Ammon's horn (tissue), 1 donor: ENCODE data around the gene TRDN.
A peak's percentile ranks its signal among the peaks of the same experiment; 100 is the strongest.
"Not testable (repeated sequence)": the region's sequence is repeated elsewhere in the genome, so short reads cannot be mapped to it uniquely, and the experiment has no call there.

ENCODE experiments used
- DNase-seq: peaks from one replicate; pipeline ENCODE4 v3.0.0-alpha.2; 2016; ENCODE audit warnings: low spot score

Gene TRDN

DNA sequence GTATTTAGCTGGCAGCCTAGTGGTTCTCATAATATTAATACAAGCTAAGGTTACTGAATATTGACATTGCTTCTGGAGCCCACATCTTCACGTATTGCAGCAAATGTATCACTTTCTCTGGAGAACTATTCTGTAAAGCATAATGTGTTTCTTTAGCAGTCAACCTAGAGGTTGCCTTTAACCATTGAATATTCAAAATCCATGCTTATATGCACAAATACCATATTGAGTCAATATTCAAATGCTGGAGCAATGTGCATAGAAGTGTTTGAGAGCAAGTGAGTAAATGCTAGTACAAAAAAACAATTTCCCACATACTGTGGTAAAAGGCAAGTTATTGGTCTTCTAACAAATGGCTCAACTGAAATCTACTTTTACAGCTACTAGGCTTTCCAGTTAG, 231.8 kb downstream of the TRDN start:
- no peak for DNase-seq

DNA sequence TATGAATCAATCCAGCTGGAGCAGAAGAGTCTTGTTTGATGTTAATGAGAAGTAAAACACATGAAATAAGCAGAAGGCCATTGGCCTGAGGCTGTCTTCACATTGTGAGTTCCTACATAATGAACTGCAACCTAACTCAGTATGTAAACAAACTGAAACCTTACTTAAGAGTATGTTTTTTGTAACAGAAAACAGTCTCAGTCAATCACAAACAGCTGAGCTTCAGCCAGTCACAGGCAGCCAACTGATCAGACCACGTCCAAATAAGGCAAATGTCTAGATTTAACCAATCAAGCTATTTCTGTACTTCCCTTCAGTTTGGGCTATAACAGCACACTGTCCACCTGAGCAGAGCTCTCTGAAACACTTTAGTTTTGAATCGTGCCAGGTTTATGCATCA, 234.7 kb downstream of the TRDN start:
- DNase-seq = no peak

DNA sequence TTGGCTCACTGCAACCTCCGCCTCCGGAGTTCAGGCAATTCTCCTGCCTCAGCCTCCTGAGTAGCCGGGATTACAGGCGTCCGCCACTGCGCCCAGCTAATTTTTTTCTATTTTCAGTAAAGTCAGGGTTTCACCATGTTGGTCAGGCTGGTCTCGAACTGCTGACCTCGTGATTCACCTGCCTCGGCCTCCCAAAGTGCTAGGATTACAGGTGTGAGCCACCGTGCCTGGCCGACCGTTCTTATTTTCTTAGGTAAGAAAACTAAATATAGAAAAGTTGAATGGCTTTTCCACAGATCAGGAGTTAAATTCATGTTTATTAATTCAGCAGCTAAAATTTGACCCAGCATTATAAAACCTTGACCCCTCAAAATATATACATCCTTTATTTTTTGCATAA, 238.7 kb downstream of the TRDN start:
- DNase-seq = no peak

DNA sequence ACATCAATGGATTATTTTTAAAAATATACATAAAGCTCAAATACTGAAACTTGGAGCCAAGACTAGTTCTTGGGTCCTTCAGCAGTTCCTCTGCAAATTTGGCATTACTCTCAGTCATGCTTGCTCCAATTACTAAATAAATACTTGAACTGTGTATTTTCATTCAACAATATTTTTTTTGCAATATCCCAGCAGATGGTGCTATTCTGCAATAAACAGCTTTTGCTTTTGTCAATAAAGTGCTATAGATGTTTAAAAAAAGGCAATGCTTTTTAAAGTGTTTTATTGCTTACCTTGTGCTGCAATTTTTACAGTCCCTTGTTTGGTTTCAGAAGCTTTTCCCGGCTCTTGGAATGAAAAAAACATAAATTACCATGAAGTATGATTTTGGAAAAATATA, 243.4 kb downstream of the TRDN start:
- peak; percentile 8 for DNase-seq

DNA sequence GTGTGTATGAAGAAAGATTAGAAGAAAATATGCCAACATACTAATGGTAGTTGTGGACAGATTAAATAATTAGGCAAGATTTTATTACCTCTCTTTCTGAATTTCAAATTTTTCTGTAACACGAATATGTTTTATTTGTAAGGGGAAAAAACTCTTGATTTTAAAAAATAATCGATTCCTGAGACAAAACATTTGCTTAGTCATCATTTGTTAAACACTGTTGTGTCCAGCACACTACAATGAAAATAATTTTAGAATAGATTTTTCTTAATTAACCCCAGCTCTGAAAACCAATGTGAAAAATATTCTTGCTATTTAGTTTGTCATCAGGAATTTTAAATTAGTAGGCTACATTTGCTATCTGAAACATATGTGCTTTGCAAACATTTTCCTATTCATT, 253.0 kb downstream of the TRDN start:
- DNase-seq = no peak

DNA sequence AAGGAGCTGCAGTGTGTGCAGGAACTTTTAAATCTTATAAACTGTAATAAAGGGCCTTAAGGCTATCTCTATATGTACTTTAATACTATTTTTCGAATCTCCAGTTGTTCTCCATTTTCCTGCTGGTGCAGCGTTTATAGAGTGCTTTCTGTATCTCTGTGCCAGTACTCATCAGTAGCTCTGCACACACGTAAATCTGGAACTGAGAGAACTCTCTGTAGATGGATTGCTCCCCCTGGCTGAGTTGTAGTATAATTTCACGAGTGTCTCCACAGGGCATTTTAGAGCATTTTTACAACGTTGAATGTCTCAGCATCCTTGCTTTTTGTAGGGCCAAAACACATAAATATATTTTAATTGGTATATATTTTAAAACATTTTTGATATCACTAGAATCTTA, 256.5 kb downstream of the TRDN start:
- peak; percentile 77 for DNase-seq

DNA sequence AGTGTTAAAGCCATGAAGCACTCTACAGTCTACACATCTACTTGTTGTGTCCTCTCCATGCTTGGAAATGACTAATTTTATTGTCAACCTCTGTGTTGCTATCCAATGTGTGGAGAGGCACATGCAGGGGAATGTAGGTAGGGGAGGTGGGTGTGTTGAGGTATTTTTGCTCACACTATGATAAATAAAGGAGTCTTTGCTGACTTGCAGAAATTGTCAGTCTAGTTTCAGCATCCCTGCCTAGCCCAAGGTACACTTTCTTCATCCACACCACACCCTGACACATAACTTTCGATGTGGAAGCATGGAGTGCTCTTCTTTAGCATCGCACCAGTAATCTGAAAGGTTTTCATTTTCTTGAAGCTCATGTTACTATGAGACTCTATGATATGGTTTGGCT, 264.0 kb downstream of the TRDN start:
- DNase-seq = no peak

DNA sequence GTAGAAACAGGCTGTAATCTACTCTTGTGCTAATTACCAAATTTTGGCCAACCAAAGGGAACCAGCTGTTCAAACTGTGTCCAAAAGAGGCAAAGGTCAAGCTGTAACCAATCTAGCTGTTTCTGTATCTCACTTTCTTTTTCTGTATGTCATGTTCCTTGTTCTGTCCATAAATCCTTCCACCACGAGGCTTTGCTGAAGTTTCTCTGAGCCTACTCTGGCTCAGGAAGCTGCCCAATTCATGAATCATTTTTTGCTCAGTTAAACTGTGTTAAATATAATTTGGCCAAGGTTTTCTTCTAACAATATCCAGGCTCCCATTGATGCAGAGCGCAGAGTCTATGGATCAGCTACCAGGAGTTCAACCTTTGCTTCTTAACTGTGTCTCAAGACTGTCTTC, 272.8 kb downstream of the TRDN start:
- DNase-seq = no peak

DNA sequence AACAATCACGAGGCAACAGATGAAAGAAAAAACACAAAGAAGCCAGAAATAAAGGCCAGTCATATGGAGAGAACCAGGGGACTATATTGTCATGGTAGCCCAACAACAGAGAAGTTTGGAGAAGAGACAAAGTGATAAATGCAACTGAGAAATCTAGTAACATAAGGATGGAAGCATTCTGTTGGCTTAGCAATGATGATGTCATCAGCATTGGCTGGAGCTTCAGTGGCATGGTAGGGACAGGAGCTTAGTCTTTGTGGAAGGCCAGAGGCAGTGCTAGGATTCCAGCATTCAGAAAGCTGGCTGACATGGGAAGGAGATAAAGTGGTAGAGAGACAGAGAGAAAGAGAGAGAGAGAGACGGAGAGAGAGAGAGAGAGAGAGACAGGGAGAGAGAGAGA, 276.4 kb downstream of the TRDN start:
- DNase-seq = no peak

DNA sequence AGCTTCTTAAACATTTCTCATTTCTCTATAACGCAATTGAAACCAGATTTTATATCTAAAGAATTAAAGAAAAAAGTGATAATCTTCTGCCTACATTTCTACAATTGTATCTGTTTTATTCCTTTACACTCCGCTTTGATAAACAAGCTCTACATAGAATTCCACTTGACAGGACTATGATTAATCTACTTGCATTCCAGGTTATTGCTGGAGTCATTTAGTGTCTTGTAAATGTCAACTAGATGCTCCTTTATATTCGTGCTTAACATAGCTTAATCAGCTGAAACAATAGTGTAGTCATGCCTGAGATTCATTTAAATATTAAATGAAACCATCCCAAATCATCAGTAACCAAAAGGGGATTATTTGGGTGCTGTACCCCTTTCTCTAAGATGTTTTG, 284.0 kb downstream of the TRDN start:
- DNase-seq = no peak

DNA sequence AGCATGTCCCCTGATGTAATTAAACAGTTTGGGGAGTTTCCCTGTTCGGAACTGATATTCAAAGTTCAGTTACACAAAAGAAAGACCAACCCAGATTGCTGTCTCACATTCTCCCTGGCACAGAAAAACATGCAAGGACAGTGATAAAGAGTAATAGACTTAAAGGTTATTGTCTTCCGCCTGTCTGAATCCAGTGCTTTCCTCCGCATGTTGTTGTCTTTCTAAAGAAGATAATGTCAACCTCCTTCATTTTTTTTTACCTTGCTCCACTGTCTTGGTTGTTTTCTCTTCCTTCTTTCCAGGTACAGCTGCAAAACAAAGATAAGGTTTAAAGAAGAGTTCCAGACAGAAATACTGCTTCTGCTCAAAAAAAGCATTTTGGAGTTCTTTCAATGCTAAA, 284.5 kb downstream of the TRDN start:
- no peak for DNase-seq

DNA sequence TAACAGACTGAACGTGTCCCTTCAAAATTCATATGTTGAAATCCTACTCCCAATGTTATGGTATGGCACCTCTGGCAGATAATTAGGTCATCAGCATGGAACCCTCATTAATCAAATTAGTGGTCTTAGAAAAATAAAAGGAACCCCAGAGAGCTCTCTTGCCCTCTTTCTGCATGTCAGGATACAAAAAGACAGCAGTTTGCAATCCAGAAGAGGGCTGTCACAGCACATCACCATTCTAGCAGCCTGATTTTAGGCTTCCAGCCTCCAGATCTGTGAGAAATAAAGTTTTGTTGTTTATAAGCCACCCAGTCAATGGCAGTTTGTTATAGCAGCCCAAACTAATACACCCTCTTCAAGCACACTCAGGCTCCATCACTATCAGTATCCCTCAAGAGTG, 292.9 kb downstream of the TRDN start:
- no peak for DNase-seq

DNA sequence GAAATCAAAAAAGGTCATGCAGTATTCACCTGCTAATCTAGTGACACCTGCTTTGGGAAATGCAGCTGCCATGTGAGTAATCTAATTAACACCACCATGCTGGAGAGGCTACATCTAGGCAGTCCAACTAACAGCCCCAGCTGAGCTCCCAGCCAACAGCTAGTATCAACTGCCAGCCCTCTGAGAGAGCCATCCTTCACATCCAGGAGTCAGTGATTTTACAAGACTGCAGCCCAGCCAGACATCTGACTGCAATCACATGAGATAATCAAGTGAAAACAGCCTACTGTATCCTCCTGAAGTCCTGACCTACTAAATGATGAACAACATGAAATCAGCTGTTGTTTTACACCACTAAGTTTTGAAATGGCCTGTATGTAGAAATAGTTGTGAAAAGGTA, 298.4 kb downstream of the TRDN start:
- no peak for DNase-seq

DNA sequence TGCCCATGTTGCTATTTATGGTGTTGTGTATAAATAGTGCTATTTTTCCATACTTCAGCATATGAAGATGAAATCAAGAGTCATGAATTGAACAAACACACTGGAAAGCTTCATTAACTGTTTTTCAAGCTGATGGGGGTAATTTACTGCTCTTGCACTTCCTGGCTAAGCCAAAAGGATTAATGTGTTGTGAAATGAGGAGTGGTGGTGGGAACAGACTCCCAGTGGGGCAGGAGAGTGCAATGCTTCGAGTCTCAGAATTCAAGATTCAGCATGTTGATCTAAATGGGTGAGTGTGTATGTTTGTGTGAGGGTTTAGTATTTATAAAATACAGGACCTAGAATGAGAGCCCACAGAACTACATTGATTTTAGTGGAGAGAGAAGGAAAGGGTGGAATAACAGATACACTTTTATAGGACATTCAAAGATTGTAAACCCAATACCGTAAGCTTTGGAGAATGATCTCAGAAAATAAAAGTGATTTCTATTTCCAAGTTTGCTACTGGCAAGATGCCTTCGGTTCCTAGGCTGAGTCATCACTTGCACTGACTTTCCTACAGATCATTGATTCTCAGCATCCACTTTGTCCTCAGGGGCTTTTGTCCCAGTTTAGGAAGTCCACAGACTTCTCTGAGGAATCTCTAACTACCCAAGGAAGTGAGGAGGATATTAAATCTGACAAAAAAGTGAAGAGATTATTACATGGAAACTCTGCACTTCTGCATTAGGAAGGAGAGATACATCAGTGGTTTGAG, 303.6 kb downstream of the TRDN start:
- DNase-seq = no peak

DNA sequence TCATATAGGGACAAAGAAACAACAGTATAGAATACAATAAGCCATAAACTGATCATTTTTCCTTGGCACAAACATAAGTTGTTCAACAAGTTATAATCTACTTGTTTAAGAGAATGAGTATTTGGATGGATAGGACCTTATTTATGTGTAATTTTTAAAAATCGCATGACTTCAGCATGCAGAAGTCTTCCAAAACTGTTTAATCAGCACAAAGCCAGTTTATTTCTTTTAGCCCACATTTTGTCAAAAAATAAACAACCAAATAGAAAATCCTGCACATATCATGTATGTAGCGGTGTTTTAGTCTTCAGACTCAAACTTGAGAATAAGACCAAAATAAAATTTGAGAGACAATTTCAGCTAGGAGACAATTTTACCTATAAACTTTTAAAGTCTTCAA, 304.7 kb downstream of the TRDN start:
- no peak for DNase-seq

DNA sequence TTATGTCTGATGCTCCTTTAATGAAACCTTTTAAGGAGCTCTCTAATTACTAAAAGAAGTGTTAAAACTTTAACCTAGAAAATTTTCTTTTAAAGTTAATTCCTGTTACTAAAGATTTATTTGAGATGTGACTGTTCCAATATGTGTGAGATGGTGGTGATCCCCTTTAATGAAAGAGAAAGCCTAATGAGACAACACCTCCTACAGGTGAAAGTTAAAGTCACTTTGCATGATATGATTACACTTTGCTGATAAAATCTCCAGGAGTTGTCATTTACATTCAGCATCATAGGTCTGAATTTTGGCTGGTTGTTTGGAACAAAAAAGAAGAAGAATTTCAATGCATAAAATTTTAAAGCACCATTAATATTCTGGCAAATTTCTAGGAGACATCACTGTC, 307.4 kb downstream of the TRDN start:
- no peak for DNase-seq

DNA sequence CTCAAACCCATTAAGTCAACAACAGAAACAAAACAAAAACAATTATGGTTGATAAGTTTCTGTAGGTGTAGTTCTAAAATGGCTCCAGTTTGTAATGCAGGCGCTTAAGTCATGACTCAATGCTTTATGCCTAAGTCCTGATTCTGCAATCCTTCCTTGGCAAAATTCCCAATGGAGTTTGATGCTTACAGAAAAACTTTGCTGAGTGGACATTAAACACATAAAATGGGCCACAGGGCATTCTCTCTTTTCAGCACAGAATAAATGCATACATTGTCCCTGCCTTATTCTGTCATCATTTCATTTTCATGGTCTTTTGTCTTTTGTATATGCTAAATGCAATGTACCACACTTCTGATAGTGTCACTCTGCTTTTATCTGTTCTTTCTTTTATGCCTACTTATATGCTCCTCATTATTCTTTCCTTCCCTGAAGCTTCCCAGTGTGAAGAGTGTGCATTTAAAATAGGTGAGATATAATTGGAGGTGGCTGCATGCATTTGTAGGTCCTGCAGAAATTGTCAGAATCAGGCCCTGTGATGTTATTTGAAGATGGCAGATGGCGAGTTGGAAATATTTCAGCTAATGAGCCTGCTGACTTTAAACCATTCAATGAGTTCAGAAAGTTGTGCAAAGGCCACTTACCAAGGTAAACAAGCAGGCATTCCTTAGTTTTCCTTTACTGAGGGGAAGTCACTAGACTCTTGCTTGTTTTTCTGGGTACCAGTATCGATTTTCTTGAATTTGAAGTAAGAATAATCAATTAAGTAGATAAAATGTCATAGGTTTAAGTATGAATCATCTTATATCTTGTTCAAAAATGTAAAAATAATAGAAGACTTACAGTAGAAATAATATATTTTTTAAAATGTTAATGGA, 313.1 kb downstream of the TRDN start:
- DNase-seq = no peak

DNA sequence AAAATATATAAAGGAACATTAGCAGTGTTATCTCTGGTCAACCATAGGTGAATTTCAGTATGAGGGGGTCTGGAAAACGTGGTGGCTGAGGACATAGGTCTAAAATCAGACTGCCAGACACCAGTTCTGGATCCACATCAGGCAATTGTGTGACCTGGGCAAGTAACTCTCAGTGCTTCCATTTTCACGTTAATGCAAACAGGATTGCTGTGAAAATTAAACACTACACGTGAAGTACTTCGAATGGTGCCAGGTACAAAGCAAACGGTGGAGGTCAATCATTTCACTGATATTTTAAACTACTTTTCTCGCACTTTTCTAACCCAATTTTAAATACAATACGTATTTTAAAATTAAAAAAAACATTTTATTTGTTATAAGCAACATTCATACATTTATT, 315.7 kb downstream of the TRDN start:
- DNase-seq = no peak

DNA sequence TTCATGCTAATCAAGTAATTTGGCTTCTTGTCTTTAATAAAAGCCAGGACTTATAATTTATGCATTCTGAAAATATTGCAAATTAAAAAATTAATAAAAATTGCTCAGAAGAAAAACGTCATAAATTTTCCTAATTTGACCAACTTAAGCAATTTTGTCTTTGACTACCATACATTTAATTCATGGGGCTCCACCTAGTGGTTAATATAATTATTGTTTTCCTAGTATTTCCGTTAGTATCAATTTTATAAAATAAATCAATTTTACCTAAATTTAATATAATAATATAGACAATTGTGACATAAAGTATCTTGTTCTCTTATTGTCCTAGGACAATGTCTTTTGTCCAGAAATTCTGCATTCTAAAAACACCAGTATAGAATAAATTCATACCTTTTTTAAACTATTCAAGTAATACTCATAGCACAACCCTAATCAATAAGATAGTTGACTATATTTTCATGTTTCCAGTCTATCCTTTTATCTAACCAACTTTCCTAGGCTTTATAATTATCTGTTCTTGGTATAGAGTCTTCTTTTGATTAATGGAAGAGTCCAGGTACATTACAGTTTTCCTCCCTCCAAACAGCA, 319.9 kb downstream of the TRDN start:
- DNase-seq = no peak

DNA sequence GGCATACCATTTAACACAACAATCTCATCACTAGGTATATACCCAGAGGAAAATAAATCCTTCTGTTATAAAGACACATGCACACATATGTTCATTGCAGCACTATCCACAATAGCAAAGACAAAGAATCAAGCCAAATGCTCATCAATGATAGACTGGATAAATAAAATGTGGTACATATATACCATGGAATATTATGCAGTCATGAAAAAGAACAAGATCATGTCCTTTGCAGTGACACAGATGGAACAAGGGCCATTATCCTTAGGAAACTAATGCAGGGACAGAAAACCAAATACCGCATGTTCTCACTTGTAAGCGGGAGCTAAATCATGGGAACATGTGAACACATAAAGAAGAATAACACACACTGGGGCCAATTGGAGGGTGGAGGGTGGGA, 322.3 kb downstream of the TRDN start:
- not testable (repeated sequence) for DNase-seq

DNA sequence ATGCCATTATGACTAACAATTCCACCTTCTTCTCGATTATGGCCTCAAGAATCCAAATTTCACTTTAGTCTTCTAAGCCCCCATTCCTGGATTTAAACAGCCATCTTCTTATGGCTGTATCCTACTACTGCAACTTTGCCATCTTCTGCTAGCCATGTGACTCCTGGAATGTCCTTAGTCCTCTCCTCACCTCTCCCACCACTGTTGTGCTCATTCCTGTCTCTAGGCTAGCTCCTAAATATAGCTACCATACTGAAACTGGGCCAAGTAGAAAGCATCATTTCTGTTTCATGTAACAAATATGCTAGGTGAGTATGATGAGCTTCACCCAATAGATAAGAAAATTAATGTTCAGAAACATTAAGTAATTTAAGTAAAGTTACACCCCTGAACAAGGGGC, 327.6 kb downstream of the TRDN start:
- DNase-seq = no peak

DNA sequence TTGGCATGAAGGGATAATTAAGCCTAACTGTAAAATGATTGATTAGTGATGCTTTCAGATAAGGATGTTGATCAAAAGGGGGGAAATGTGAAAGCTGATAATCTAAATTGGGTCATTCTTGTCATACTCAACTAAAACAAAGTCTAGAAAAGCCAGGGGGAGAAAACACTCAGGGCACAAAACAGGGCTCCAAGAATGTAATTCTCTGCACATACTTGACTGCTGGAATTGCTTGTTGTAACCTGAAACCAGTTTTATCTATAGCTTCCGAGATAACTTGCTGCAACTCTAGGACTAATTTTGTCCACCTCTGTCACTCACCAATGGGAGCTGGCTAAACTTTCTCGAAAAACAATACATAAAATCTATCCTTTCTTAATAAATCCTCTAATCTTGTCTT, 330.4 kb downstream of the TRDN start:
- no peak for DNase-seq

DNA sequence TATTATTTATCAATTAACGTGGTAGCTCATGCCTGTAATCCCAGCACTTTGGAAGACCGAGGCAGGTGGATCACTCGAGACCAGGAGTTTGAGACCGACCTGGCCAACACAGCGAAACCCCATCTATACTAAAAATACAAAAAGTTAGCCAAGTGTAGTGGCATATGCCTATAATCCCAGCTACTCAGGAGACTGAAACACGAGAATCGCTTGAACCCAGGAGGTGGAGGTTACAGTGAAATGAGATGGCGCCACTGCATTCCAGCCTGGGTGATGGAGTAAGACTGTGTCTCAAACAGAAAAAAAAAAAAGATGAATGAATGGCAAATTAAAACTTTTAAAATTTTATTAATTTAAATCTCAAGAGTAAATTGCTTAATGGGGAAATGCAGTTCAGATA, 341.1 kb downstream of the TRDN start:
- DNase-seq = no peak
